GM19240 (cell line): ENCODE measurements around the gene DPCD.

Experiments
- DNase-seq: peaks from one replicate; pipeline ENCODE4 v3.0.0; 2011; ENCODE audit warnings: low spot score; ENCODE audit not compliant: insufficient read length

The DPCD gene

DNA sequence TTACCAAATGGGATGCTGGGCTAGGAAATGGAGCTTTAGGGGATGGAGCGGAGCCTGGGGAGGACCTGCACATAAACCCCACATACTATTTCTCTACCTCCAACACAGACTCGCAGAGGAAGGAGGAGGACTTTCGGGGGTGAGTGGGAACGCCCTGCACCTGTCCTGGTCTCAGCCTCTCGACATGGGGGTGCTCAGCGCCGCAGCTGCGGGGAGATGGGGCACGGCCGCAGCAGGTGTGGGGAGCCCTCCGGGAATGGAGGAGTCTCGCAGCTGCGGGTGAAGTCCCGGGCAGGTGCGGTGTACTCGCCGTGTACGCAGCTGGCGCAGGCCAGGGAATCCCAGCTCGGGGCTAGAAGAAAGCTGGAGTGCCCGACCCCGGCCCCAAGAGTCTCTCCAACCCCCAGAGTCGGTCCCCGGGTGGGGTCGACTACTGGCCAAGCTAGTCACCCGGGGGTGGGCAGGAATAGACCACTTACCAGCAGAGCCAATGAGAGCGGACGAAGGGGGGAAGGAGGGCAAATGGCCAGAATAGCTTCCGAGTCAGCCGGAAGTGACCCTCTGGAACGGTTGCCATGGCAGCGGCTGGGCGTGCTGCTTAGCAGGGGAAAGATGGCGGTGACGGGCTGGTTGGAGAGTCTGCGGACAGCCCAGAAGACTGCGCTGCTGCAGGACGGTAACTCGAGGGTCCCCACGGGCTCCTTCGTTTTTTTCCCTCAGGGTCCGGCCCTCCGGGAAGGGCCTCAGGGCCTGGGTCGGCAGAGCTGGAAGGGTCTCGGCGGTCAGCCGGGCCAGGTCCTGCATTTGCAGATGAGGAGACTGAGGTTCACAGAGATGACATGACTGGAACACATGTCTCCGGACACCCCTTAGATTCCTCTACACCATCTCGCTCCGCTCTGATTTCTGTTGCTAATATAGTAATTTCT, at the start of gene DPCD, which contains the start of gene POLL:
Gene DPCD, plus strand, starts transcription at position 597 of the 929 bp plus-strand sequence. Its CDS starts 16 bp downstream, at position 613.
Gene POLL, minus strand, starts transcription at position 533 of the 929 bp plus-strand sequence. CDS start 897 bp downstream, outside the sequence.
- peak; percentile 99 for DNase-seq

DNA sequence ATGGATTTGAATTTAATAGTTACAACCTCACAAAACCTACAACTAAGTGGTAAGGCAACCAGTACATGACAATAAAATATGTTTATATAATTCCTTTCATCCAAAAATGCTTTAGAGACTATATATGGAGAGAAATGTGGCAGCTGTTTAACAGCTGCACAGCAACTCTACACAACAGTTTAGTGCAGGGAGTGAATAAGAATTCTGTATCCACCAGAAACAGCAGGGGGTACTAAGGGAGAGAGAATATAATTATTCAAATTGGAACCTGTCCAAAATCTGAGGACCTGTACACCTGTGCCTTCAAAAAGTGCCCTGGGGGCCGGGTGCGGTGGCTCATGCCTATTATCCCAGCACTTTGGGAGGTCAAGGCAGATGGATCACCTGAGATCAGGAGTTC, 49.7 kb upstream of the DPCD start:
- no peak for DNase-seq

DNA sequence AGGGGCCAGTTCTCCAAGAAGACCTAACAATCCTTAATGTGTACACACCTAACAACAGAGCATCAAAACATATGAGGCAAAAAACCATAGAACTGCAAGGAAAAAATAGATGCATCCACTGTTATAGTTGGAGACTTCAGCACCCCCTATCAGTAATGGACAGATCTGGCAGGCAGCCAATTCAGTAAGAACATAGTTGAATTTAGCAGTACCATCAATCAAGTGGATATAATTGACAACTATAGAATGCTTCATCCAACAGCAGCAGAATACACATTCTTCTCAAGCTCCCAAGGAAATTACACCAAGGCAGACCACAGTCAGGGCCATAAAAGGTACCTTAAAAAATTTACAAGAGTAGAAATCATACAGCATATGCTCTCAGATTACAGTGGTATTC, 42.2 kb upstream of the DPCD start:
- no peak for DNase-seq

DNA sequence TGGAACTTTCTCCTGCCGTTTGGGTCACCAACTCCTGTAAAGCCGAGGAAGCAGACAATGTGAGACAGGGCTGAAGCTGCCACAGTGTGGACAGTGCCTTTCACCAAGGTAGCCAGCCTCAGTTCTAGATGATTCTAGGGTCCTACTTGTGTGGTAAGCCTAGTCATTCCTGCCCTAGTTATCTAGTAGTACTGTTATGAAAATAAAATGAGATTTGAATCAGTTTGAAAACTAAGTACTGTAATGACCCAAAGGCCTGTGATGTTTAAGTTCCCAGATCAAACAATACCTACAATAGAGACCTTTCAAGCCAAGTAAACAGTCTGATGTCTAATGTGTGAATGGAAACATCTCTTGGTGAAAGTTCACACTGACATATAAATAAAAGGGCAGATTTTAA, 37.2 kb upstream of the DPCD start:
- DNase-seq: no peak

DNA sequence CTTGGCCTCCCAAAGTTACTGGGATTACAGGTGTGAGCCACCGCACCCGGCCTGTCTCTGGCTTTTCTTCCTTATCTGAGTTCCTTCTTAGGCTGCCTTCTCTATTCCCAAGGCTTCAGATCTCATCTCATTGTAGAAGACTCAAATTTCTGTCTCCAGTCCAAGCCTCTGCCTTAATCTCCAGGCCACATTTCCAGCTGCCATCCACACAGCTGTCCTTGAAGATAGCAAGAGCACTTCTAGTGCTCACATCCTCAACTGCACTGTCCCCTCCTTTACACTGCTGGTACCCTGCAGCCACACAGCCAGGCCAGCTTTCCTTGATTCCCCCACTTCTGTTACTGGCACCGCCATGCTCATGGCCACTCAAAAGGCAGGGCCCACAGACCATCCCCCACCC, 35.7 kb upstream of the DPCD start:
- no peak for DNase-seq

DNA sequence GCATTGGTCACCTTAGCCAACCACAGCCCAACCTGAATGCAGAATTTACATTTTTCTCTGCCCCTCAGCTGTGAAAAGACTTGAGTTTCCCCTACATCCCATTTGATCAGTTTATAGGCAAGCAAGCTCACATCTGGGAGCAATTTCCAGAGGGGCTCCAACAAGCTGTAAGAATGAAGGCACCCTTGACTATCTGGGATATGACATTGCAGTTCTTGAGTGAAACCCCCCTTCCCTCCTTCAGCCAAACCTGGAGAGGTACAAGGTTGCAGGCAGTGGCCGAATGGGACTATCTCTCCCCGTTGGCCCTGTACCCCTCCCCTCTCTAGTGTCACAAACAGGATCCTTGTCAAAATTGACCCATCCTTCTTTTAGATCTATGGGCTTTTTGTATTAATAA, 30.6 kb upstream of the DPCD start:
- no peak for DNase-seq

DNA sequence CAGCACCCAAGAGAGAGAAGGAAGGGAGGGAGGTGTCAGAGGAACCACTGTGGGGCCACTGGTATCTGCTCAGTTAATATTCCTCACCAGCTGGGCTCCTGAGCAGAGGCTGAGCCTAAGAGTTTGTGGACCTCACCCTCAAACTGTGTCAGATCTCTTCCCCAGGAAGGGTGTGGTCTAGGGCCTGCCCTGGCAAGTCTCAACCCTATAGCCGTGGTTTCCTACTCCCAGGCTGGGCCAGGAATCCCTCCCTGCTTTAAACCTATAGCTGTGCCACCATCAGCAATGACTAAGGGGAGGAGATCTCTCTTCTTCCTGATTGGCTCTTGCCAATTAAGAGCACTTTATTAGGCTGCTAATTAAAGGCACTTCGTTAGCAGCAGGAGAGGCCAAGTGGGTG, 29.9 kb upstream of the DPCD start:
- no peak for DNase-seq

DNA sequence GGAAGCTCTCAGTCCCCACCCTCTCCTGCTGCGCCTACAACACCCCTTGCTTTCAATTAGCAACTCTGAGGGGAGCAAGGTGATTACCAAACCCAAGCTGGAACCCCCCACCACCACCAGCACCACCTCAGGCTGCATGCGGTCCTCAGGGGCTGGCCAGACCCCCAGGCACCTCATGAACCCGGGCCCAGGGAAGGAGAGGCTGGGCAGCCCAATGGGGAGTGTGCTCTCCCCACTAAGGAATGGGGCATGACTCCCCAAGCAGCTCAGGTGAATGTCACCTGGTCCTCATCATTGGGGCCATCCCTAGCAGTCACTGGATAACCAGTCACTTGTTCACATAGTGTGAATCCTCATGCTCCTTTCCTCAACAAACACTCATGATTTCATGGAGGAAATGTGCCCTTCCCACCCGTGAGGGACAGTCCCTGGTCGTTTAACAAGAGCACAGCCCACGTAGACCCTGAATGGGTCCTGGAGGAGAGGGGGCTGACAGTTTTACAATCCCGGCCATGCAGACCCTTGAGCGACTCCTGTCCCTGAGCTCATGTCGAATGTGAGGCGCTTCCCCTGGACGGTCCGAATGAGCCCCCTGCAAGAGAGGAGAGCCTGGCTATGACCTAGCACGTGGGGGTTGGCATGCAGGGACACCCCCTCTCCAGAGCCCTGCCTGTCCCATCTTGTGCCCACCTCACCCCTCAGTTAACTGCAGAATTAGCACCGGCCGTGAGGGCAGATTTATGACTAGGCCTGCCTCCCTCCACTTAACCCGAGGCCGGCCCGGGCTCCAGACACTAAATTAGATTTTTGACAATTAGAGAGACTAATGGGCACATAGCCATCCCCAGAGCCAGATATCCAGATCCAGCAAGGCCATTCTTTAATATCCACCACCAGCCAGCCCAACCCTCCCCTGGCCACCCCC, 29.2 kb upstream of the DPCD start:
- no peak for DNase-seq

DNA sequence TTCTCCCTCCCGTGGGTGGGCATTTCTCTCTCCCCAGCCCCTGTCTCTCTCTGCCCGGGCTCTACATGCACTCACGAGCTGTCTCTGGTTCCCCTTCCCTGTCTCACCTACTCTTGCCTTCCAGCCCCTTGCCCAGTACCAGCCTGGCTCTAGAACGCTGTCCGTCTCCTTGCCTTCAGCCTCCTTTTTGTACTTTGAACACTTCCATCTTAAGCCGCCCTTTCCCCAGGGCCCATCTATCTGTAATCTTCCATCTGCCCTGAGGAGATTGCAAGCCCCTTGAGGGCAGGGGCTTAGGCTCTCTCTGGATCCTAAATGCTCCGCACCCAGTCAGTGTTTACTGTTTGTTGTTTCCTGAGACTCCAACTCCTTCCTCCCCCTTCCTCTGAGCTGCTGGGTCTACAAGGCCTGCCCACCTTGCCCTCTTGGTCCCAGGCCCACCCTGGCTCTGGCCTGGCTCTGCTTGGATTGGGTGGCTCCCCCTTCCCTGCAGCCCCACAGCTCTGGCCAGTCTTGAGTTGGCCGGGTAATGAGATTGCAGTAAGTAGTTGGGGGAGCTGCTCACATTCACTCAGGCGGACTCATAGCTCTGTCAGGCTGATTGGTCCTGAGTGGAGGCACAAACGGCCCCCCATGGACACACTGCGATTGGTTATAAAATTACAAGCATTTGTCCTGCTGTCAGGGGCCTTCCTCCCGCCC, 28.4 kb upstream of the DPCD start:
- no peak for DNase-seq

DNA sequence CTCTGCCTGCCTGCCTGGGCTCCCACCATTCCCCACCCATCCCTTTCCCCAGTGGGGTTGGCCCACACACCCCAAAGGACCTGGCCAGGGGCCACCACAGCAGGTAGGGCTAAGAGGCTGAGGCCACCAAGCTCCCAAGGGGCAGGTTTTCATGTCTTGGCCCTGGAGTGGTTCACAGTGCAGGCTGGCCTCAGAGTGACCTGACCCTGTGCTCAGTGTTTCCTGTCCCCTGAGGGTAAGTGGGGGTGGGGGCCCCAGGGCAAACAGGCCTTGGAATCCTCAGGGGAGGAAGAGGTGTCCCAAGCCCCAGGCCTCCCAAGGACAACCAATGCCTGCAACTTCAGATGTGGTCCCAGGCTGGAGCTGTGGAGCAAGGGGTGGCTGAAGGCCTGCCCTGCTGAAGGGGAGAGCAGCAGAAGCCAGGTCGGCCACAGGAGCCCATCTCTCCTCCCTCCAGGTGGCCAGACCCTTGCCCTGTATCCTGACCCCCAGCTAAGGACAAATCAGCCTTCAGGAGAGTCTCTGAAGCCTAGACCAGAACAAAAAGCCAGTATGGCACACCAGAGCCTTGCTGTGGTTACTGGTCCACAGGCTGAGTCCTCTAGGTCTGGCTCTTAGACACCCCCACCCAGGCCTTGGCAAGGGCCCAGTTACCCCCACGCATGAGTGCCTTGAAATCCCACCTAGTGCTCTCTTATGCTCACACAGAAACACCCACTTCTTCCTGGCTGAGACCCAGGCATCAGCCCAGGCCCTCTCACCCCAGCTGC, 27.6 kb upstream of the DPCD start:
- no peak for DNase-seq

DNA sequence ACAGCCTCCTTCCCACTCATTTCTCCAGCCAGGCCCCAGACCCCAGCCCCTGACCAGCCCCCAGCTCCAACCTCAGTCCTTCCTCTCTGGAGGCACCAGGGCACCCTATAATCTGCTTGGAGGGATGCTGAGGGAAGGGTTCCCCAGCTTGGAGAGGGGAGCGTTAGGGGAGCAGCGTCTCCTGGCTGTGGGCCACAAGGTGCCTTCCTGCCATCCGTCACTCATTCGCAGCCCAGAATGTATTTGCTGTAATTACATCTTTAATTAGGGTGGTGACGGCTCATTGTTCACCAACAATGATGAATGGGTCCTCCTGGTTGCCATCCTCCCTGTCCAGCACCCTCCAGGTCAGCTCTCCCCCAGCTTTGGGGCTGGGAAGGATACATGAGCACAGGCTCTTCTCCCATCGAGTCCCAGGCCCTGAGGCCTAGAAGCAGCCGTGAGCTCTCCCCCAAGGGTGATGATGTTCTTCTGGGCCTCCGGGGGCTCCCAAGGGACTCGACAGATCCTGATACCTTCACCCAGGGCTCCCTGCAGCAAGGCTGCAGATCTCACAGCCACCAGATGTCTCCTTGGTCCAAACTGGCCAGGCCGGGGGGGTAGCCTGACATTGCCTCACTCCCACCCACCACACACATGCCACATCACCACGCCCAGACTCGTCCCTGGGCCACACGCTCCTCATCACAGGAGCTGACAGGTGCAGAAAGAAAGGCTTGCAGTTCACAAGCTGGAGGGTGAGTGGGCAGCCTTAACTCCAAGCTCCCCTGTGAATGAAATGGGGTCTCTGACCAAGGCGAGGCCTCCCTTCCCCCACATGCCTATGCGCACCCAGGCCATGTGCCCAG, 26.8 kb upstream of the DPCD start:
- DNase-seq: no peak

DNA sequence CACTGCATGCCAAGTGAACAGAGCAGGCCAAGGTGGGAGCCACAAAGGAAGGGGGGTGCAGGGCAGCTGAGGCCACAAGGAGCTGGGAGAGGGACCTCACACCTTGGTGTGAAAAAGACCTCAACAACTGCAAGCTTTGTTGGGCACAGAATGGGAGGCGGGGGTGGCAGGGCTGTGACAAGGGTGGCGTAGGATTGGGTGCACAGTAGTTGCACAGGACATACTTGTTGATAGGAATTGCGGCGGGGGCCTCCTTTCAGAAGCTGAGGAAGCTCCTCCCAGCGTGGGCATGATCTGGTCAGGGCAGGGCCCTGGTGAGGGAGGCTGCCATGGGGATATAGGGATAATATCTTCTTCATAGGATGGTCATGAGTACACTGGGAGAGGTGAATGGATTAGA, 25.9 kb upstream of the DPCD start:
- no peak for DNase-seq

DNA sequence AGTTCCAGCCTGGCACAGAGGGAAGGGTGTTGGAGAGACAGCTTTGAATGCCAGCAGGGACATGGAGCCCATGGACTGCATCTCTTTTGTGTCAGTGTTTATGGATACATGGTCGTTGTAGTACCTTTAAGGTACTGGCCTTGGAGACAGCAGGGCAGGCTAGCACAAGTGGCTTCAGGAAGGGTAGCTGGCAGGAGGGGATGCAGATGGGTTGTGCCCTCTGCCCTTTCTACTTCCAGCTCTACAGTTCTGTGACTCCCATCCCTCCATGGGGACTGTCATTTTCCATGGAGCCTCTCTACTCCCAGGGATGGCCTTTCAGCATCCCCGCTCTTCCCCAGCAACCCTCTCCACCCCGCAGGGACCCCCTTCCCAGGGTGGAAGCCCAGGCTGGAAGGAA, 25.1 kb upstream of the DPCD start:
- DNase-seq: no peak

DNA sequence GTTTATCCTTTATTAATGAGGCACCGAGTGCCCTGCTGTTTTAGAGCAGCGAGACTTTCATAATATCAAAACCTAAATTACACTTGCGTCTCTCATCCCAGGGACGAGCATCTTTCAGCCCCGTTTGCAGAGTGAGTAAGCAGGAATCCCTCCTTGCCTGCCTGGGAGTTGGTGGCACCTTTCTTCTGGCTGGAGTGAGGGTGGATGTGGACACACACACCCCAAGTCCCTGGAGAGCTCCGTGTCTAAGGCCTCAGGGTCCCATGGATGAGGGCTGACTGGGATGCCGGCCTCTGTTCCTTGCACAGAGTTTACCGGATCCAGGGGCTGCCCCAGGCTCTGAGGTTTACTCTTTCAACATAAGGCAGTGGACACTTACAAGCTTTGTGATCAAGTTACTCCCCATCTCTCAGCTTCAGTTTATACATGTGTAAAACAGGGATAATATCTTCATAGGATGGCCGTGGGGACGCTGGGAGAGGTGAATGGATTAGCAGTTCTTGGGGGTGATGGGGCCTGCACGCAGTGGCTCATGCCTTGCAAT, 24.6 kb upstream of the DPCD start:
- no peak for DNase-seq

DNA sequence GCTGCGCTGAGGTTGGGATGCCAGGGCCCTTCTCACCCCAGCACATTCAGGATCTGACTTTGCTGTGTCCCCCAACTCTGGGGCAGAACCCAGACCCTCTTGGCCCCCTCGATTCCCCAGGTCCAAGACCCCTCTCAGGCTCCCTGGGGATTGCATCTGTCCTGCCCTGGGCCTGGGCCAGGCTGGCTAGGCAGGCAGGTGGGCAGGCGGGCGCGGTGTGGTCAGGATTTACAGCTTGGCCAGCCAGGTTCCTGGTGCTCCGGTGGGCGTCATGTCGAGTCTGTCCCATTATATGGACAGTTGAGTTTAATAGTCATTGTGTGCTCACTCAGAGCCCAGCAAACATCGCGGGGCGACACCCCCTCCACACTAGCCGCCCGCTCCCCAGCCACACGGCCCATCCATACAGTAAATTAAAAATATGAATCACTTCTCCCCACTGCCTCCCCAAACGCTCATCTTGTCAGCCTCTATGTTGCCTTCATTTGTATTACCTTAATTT, 23.6 kb upstream of the DPCD start:
- DNase-seq: no peak

DNA sequence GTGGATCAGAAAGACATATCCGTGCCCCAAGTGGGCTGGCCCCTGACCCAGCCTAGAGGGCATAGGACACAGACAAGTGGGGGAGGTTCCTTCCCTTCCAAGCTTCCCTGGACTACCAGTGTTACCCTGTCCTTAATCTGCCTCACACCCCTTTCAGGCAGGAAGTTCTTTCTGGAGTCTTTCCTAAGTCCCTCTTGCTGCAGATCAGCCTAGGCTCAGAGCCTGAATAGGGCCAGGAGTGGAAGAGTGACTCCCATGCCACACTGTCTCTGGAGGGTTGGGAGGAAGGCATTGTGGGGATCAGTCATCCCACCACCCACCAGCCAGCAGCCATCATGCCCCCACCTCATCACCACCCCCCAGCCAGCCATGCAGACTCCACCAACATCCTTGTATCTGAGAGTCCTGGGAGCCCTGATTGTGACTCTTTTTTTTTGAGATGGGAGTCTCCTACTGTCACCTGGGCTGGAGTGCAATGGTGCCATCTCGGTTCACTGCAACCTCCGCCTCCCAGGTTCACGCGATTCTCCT, 22.7 kb upstream of the DPCD start:
- no peak for DNase-seq

DNA sequence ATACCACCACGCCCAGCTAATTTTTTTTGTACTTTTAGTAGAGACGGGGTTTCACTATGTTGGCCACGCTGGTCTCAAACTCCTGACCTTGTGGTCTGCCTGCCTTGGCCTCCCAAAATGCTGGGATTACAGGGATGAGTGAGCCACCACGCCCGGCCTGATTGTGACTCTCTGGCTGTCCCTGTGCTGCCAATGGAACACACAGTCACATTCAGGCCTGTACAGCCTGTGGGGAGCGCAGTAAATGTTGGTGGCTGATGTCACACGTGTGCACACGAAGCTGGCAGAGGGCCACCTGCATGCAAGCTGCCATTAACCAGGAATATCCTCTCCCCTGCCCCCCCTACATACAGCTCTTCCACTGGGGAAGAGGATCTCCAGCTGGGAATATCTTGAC, 22.2 kb upstream of the DPCD start:
- no peak for DNase-seq

DNA sequence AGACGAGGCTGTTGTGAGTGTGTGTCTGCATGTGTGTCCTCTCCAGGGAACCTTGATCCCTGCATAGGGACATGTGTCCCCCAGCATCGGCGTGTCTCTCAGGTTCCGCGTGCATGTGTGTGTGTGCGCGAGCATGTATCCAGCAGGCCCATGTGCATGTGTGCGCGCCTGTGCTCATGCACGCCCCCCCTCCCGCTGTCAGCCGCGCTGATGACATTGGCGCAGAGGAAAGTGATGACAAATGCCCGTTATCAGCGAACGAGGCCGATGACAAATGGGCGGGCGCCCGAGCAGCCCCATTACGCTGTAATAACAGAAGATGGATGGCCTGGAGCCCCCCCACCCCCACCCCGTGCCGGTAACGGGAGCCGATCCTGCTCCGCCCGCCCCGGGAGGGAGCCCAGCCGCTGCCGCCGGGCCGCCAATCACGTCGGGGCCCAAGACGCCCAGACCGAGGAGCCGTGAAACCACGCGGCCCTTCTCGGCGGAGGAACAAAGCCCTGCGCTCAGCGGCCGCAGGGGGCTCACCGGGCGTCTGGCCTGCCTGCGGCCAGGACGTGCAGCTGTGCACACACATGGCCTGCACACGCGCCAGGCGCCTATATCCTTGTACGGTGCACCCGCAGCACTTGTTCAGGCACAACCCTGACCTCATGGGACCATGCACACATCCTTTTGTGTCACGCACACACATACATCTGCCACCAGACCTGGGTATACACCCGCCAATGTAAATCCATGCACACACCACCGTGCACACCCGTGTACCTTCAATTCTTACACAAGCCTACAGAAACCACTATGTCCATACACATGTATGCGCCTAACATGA, 21.6 kb upstream of the DPCD start:
- no peak for DNase-seq
